Measurements from ENCODE around the gene BMPR1A. TPM values are rescaled to one million over a fixed set of nuclear protein-coding genes. Genes with fewer than 3 reads are reported as not detected.

The BMPR1A gene
- polyA plus RNA-seq, 3 donors = 0.25 to 0.67 (median 0.61) TPM

DNA sequence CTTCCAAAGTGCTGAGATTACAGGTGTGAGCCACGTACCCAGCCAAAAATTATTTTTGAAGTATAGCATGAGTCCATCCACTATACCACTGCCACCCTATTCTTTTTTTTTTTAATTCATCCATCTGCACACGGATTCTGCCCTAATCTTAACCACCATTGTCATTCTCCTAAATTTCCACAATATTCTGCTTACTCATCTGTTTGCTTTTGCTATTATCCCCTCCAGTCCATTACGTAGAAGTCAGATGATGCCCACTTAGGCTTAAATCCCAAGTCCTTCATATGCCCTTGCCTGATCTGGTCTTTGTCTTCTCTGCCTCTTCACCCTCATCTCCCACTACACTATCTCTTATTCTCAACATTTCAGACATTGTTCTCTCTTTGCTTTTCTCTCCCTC is 114.3 kb downstream of the BMPR1A start:
- H3K4me1 ChIP-seq (ENCODE audit: control insufficient read depth in 1 of 2, insufficient read depth in 2 of 2, low read length in 2 of 2) = peaks cover 10 to 12% of the 10 kb centered on the region in 2 donors

GRCh38 chr10:86871563-86872183 is 115.3 kb downstream of the BMPR1A start:
- H2AFZ ChIP-seq (ENCODE audit: insufficient read depth, low read depth, low read length, poor library complexity, severe bottlenecking) = no peak overlapping the region
- no peak overlapping the region for H3K27ac ChIP-seq (ENCODE audit: low read depth in 1 of 2, low read length in 2 of 2)
- H3K9me3 Mint-ChIP-seq = peaks cover 0 to 2% (median 0%) of the 10 kb centered on the region in 7 donors
- H3K4me3 Mint-ChIP-seq = no peak overlapping the region
- no peaks in the 10 kb centered on the region for H3K9me3 ChIP-seq (replicated peaks in 1 of 2; ENCODE audit: control insufficient read depth in 1 of 2, insufficient read depth in 1 of 2, low read length in 2 of 2)
- intact Hi-C loops (cut with micrococcal nuclease) = no loop called here
- H3K27me3 ChIP-seq (ENCODE audit: control insufficient read depth in 2 of 2, insufficient read depth in 2 of 2, low read length in 2 of 2) = peaks cover 0 to 6% of the 10 kb centered on the region in 2 donors
- H3K36me3 ChIP-seq (replicated peaks in 1 of 2; ENCODE audit: control insufficient read depth in 1 of 2, insufficient read depth in 2 of 2, low read length in 2 of 2) = no peaks in the 10 kb centered on the region
- WGBS (ENCODE audit: insufficient coverage) = no CpG with 5 or more reads among the region's 5 CpGs
- no peak for TF ChIP-seq CTCF (IDR thresholded peaks at IDR 0.05)
- H3K4me2 ChIP-seq (replicated peaks; ENCODE audit: extremely low read depth, low read length, poor library complexity, severe bottlenecking) = no peak overlapping the region
- H3K36me3 Mint-ChIP-seq = no peaks in the 10 kb centered on the region
- no peaks in the 10 kb centered on the region for H3K79me2 ChIP-seq (ENCODE audit: insufficient read depth, low read length)
- H3K27ac Mint-ChIP-seq = no peak overlapping the region
- H3K4me3 ChIP-seq (replicated peaks in 1 of 3; ENCODE audit: low read depth in 2 of 3, low read length in 3 of 3) = no peak overlapping the region
- H4K20me1 ChIP-seq (ENCODE audit: insufficient read depth, low read length) = no peaks in the 10 kb centered on the region
- no peak overlapping the region for H3K9ac ChIP-seq (ENCODE audit: insufficient read depth, low read length, poor library complexity, severe bottlenecking)
- DNase-seq = no peak
- H3K4me1 Mint-ChIP-seq = peaks cover 12% of the 10 kb centered on the region
- peaks cover 12 to 16% of the 10 kb centered on the region in 2 donors for H3K4me1 ChIP-seq (ENCODE audit: control insufficient read depth in 1 of 2, insufficient read depth in 2 of 2, low read length in 2 of 2)
- H3K27me3 Mint-ChIP-seq (ENCODE audit: low read depth in 3 of 3) = peaks cover 6 to 16% (median 12%) of the 10 kb centered on the region in 3 donors

More for the DNA sequence above, 114.3 kb downstream of the BMPR1A start:
- H3K9me3 Mint-ChIP-seq = peaks cover 0 to 2% (median 0%) of the 10 kb centered on the region in 7 donors
- Histone ChIP-seq H4K20me1 (ENCODE audit: insufficient read depth, low read length) (no peaks in the 10 kb centered on the region), H3K79me2 (ENCODE audit: insufficient read depth, low read length) (no peaks in the 10 kb centered on the region), H3K27me3 (ENCODE audit: control insufficient read depth in 2 of 2, insufficient read depth in 2 of 2, low read length in 2 of 2) (peaks cover 0 to 6% of the 10 kb centered on the region in 2 donors), H3K4me2 (replicated peaks; ENCODE audit: extremely low read depth, low read length, poor library complexity, severe bottlenecking) (no peak overlapping the region), H3K36me3 (replicated peaks in 1 of 2; ENCODE audit: control insufficient read depth in 1 of 2, insufficient read depth in 2 of 2, low read length in 2 of 2) (no peaks in the 10 kb centered on the region), H3K9ac (ENCODE audit: insufficient read depth, low read length, poor library complexity, severe bottlenecking) (no peak overlapping the region), H3K27ac (ENCODE audit: low read depth in 1 of 2, low read length in 2 of 2) (no peak overlapping the region), H2AFZ (ENCODE audit: insufficient read depth, low read depth, low read length, poor library complexity, severe bottlenecking) (no peak overlapping the region), H3K9me3 (replicated peaks in 1 of 2; ENCODE audit: control insufficient read depth in 1 of 2, insufficient read depth in 1 of 2, low read length in 2 of 2) (no peaks in the 10 kb centered on the region), H3K4me3 (replicated peaks in 1 of 3; ENCODE audit: low read depth in 2 of 3, low read length in 3 of 3) (no peak overlapping the region)
- peaks cover 6 to 19% (median 12%) of the 10 kb centered on the region in 3 donors for H3K27me3 Mint-ChIP-seq (ENCODE audit: low read depth in 3 of 3)
- no peak for TF ChIP-seq CTCF (IDR thresholded peaks at IDR 0.05)
- WGBS (ENCODE audit: insufficient coverage) = 92% methylated on average over 2 of the region's 3 CpGs
- no peaks in the 10 kb centered on the region for H3K36me3 Mint-ChIP-seq
- intact Hi-C loops (cut with micrococcal nuclease) = no loop called here
- no peak for DNase-seq
- H3K4me1 Mint-ChIP-seq = peaks cover 12% of the 10 kb centered on the region
- H3K4me3 Mint-ChIP-seq = no peak overlapping the region
- no peak overlapping the region for H3K27ac Mint-ChIP-seq

Measured in CD14-positive monocyte (primary cell).